ENCODE results near the gene HID1. TPM values are rescaled to one million over a fixed set of nuclear protein-coding genes. Genes with fewer than 3 reads are reported as not detected.

Gene HID1
- total and polyA plus RNA-seq, 9 of the 15 experiments (the other 6 are each of a cell fraction or from before 2014, with no cell fraction given) = 0.14 to 2.1 (median 0.54) TPM; not detected in 2

- peak; percentile 69 for TF ChIP-seq ZNF511 (CRISPR knock-in tag; IDR thresholded peaks at IDR 0.05)
- peak; percentile 86 for TF ChIP-seq RAD51 (IDR thresholded peaks at IDR 0.05; ENCODE audit: borderline replicate concordance, low read depth)
- TF ChIP-seq FOXM1 (IDR thresholded peaks at IDR 0.05; ENCODE audit: low read depth) = no peak
- 0 out of 2 replicates have a peak, but pooled peaks have one; percentile 54 for TF ChIP-seq FOXM1 (CRISPR knock-in tag; IDR thresholded peaks at IDR 0.05; ENCODE audit: low read depth)
- TF ChIP-seq ZNF668 (CRISPR knock-in tag; IDR thresholded peaks at IDR 0.05) = no peak
- TF ChIP-seq STAT5A (IDR thresholded peaks at IDR 0.05; ENCODE audit: borderline replicate concordance, low read length) = peak; percentile 27; the same call in 1 of the 2 replicates
- TF ChIP-seq ZNF24 (IDR thresholded peaks at IDR 0.05) = no peak
- peak; percentile 75 for TF ChIP-seq ZEB2 (IDR thresholded peaks at IDR 0.05)
- TF ChIP-seq HMGXB4 (CRISPR knock-in tag; IDR thresholded peaks at IDR 0.05) = peak; percentile 83; the same call in 1 of the 2 replicates
- peak; percentile 41; the same call in 1 of the 2 replicates for TF ChIP-seq EHMT2 (IDR thresholded peaks at IDR 0.05)
- TF ChIP-seq ZNF766 (CRISPR knock-in tag; conservative IDR thresholded peaks at IDR 0.05) = no peak
- peak; percentile 82 for TF ChIP-seq CC2D1A (IDR thresholded peaks at IDR 0.05)
- TF ChIP-seq MLX (CRISPR knock-in tag; conservative IDR thresholded peaks at IDR 0.05) = 0 out of 4 replicates have a peak, but pooled peaks of 1 of the 2 experiments have one; percentile 27
- peak; percentile 92 for TF ChIP-seq USF1 (CRISPR knock-in tag; IDR thresholded peaks at IDR 0.05)
- TF ChIP-seq XRCC5 (IDR thresholded peaks at IDR 0.05; ENCODE audit: low read depth, low read length) = 0 out of 2 replicates have a peak, but pooled peaks have one; percentile 27
- 0 out of 2 replicates have a peak, but pooled peaks have one; percentile 15 for TF ChIP-seq PKNOX1 (IDR thresholded peaks at IDR 0.05)
- peak; percentile 63 to 71; a peak in 2 of 4 replicates for TF ChIP-seq ARNT (IDR thresholded peaks at IDR 0.05)
- TF ChIP-seq NR4A1 (CRISPR knock-in tag; IDR thresholded peaks at IDR 0.05) = no peak
- 0 out of 2 replicates have a peak, but pooled peaks have one; percentile 29 for TF ChIP-seq NR4A1 (tag; IDR thresholded peaks at IDR 0.05)
- TF ChIP-seq MXI1 (IDR thresholded peaks at IDR 0.05; ENCODE audit: low read depth, low read length) = 0 out of 2 replicates have a peak, but pooled peaks have one; percentile 29
Measured at GRCh38 chr17:74960570-74961342, 11.8 kb downstream of the HID1 start (continued).
